Mononuclear cell (primary cell): ENCODE measurements around the gene FAM168A. TPM values are rescaled to one million over a fixed set of nuclear protein-coding genes. Genes with fewer than 3 reads are reported as not detected.
A peak's percentile ranks its signal among the peaks of the same experiment; 100 is the strongest.

ENCODE experiments used
- H3K27me3 ChIP-seq: 2 replicates; pipeline ENCODE4 v1.6.0; 2011; ENCODE audit warnings: low read length, control low read depth; ENCODE audit not compliant: insufficient read depth
- H3K4me1 ChIP-seq: 2 replicates; pipeline ENCODE4 v1.5.1; 2011; ENCODE audit warnings: mild to moderate bottlenecking, low read length, control low read depth; ENCODE audit not compliant: insufficient read depth
- H3K4me3 ChIP-seq: 2 replicates; pipeline ENCODE4 v1.5.1; 2011; ENCODE audit warnings: mild to moderate bottlenecking, low read length, moderate library complexity
- H3K9me3 ChIP-seq: 2 replicates; pipeline ENCODE4 v1.5.1; 2011; ENCODE audit warnings: low read depth, mild to moderate bottlenecking, control low read depth, low read length
- total RNA-seq: library from RNA; depleted of rRNA; stranded (reverse); fragments of >200 nt; gene quantifications from one replicate; pipeline ENCODE4 v1.2.3, GENCODE V29; 2012

FAM168A gene, protein sequence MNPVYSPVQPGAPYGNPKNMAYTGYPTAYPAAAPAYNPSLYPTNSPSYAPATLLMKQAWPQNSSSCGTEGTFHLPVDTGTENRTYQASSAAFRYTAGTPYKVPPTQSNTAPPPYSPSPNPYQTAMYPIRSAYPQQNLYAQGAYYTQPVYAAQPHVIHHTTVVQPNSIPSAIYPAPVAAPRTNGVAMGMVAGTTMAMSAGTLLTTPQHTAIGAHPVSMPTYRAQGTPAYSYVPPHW
- total RNA-seq: 13.2 TPM

- Histone ChIP-seq H3K9me3 (no peaks in the 10 kb centered on the region), H3K4me1 (peaks cover 19% of the 10 kb centered on the region), H3K27me3 (no peaks in the 10 kb centered on the region), H3K4me3 (peak within 1 kb of the TSS; percentile 86)
Observed at GRCh38 chr11:73597956-73598718, at the start of gene FAM168A. Gene FAM168A (minus strand): TSS chr11:73598112. CDS start chr11:73468474, 129,638 bp downstream.

- Histone ChIP-seq H3K9me3 (no peaks in the 10 kb centered on the region), H3K27me3 (no peaks in the 10 kb centered on the region), H3K4me3 (peak overlapping the region; percentile 17), H3K4me1 (peaks cover 22% of the 10 kb centered on the region)
Observed at GRCh38 chr11:73647459-73648100, 49.7 kb upstream of the FAM168A start.

DNA sequence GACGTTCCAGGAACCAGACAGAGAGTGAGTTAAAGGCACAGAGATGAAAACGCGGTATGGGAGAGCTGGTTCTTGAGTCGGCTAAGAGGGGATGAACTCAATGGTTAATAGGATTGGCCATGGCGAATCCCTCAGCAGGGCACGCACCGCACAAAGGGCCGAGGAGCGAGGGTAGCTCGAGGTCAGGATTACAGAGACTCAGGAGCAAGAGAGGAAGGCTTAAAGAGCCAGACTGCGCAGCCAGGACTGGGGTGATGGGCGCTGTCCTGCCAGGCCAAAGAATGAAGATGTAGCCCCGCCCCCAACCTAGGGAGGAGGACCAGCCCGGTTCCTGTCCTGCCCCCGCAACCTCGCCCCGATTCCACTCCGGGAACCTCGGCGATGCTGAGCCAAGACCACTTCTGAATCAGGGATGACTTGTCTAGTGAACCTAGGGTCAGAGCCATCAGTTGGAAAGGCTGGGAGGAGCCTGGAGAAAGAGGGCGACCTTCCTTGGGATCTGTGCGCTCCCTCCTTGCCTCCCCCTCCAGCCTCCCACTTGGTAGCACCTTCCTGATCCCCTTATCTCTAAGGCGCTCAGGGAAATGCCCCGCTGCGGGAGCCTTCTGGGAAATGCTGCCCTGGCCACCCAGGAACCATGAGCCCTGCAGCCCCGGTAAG is 48.2 kb upstream of the FAM168A start, which contains the start of gene PLEKHB1:
TSS of gene PLEKHB1 (plus strand) at position 610 of the 660 bp plus-strand sequence. CDS start at position 638, 28 bp downstream.
- Histone ChIP-seq H3K4me1 (peaks cover 22% of the 10 kb centered on the region), H3K27me3 (no peaks in the 10 kb centered on the region), H3K4me3 (no peak within 1 kb of the TSS), H3K9me3 (no peaks in the 10 kb centered on the region)

DNA sequence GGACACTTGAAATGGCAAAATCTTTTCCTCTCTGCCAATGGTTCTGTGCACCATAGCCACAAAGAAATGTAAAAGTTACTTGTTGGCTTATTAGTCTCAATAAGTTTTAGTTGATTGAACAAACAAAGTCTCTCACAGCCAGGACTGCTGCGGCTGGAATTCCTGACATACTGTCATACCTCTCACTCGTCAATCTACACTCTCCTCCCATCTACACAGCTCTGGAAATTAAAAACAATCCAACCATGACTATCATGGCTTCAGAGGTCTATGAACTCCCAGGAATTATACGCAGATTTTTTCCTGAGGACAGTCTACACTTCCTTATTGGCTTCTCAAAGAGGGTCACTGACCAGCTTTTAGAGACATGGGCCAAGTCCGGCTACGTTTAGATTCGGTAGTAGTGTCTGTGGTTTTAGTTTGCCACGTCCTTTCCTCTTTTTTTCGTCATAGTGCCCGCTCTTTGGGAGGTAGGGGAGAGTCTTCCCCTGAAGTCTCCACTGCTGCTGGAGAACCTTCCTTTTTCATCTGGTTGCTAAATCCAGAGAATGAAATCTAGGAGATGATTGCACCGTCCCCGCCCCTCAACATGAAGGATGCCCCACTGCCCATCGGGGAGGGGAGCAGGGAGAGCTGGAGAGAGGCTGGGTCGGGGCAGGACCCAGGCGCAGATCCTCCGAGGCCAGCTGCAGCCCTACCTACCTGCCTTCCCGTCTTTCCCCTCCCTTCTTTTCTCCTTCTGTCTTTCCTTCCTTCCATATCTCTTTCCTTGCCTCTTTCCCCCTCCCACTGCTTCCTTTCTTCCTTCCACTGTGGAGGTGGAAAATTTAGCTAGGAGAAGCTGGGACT is 47.4 kb upstream of the FAM168A start:
- Histone ChIP-seq H3K4me3 (no peak overlapping the region), H3K27me3 (no peaks in the 10 kb centered on the region), H3K4me1 (peaks cover 22% of the 10 kb centered on the region), H3K9me3 (no peaks in the 10 kb centered on the region)

DNA sequence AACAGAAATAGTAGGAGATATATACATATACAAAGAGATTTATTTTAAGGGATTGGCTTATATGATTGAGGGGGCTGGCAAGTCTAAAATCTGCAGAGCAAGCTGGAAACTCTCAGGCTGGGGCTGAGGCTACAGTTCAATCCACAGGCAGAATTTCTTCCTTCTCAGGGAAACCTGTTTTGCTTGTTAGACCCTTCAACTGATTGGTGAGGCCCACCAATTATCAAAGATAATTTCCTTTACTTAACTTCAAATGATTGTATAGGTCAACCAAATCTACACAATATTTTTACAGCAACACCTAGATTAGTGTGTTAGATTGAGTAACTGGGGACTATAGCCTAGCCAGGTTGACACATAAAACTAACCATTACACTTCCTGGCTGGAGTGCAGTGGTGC is 43.8 kb upstream of the FAM168A start:
- Histone ChIP-seq H3K4me1 (peaks cover 10% of the 10 kb centered on the region), H3K27me3 (no peaks in the 10 kb centered on the region), H3K9me3 (no peaks in the 10 kb centered on the region), H3K4me3 (no peak overlapping the region)

DNA sequence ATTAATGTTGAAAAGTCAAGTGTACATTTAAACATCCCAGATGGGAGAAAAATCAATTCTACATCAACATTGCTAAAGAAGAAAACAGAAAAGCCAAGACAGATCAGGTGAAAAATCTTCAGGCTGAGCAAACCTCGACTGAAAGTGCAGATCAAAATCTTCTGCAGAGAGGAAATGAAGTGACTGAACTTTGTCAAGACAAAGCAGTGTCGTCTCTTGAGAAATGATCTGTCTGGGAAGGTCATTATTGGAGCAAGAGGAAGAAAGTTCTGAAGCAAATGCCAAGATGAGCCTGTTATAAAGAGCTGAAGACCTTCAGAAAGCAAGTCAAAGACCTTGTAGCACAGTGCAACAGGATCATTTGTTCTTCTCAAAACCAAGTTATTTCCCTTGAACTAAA is 42.7 kb upstream of the FAM168A start:
- Histone ChIP-seq H3K4me1 (peaks cover 6% of the 10 kb centered on the region), H3K27me3 (no peaks in the 10 kb centered on the region), H3K4me3 (no peak overlapping the region), H3K9me3 (no peaks in the 10 kb centered on the region)

DNA sequence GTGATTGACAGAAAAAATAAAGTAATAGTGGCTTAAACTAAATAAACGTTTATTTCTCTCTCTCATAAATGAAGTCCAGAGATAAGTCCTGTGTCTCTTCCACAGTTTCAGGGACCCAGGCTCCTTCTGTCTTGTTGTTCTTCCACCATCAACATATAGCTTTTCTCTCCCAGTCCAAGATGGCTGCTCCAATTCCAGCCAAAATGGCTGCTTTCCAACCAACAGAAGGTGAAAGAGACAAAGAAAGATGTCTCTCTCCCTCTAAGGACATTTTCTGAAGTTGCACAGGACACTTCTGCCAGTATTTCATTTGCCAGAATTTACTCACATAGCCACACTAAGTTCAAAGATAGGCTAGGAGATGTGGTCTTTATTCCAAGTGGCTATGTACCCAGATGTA is 39.1 kb upstream of the FAM168A start:
- Histone ChIP-seq H3K27me3 (no peaks in the 10 kb centered on the region), H3K9me3 (no peaks in the 10 kb centered on the region), H3K4me1 (no peaks in the 10 kb centered on the region), H3K4me3 (no peak overlapping the region)

GRCh38 chr11:73636249-73636648 is 38.3 kb upstream of the FAM168A start:
- H3K4me1 ChIP-seq: no peaks in the 10 kb centered on the region
- no peaks in the 10 kb centered on the region for H3K27me3 ChIP-seq
- no peak overlapping the region for H3K4me3 ChIP-seq
- H3K9me3 ChIP-seq: no peaks in the 10 kb centered on the region

DNA sequence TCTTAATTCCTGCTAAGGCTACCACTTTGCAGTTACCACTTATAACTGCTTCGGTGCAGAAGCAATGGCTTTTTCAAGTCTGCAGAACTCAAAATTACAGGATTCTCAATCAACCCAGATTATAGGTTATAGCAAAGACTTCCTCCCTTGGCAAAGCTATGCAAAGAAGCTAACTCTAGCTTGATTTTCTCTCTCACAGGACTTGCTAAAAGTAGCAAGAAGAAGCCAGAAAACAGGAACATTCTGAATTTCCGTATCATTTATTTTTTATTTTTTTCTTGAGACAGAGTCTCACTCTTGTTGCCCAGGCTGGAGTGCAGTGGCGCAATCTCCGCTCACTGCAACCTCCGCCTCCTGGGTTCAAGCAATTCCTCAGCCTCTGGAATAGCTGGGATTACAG is 37.8 kb upstream of the FAM168A start:
- no peak overlapping the region for H3K4me3 ChIP-seq
- no peaks in the 10 kb centered on the region for H3K9me3 ChIP-seq
- no peaks in the 10 kb centered on the region for H3K4me1 ChIP-seq
- no peaks in the 10 kb centered on the region for H3K27me3 ChIP-seq

DNA sequence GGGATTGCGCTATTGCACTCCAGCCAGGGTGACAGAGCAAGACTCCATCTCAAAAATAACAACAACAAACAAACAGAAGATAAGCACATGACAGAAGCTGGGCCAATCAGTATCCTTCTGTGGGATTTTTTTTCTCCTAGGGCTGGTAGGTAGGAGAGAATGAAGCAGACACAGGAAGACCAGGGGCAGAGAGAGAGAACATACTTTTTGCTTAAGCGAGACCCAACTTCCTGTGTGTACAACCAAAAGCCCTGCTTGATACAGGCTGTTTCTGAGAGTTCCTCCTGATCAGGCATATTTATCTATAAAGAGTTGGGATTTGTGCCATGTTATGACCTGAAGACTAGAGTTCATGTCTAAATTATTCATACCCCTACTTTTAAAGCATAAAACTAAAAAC is 36.1 kb upstream of the FAM168A start:
- H3K9me3 ChIP-seq: no peaks in the 10 kb centered on the region
- no peak overlapping the region for H3K4me3 ChIP-seq
- H3K27me3 ChIP-seq: no peaks in the 10 kb centered on the region
- H3K4me1 ChIP-seq: no peaks in the 10 kb centered on the region

GRCh38 chr11:73632996-73633395 is 35.1 kb upstream of the FAM168A start:
- H3K4me3 ChIP-seq: no peak overlapping the region
- H3K9me3 ChIP-seq: no peaks in the 10 kb centered on the region
- H3K4me1 ChIP-seq: no peaks in the 10 kb centered on the region
- no peaks in the 10 kb centered on the region for H3K27me3 ChIP-seq

- no peaks in the 10 kb centered on the region for H3K27me3 ChIP-seq
- H3K4me3 ChIP-seq: no peak overlapping the region
- no peaks in the 10 kb centered on the region for H3K9me3 ChIP-seq
- peaks cover 11% of the 10 kb centered on the region for H3K4me1 ChIP-seq
Observed at GRCh38 chr11:73629907-73630306, 32.0 kb upstream of the FAM168A start.

GRCh38 chr11:73625696-73626318 is 27.9 kb upstream of the FAM168A start:
- Histone ChIP-seq H3K9me3 (no peaks in the 10 kb centered on the region), H3K4me1 (peaks cover 40% of the 10 kb centered on the region), H3K27me3 (no peaks in the 10 kb centered on the region), H3K4me3 (no peak overlapping the region)

DNA sequence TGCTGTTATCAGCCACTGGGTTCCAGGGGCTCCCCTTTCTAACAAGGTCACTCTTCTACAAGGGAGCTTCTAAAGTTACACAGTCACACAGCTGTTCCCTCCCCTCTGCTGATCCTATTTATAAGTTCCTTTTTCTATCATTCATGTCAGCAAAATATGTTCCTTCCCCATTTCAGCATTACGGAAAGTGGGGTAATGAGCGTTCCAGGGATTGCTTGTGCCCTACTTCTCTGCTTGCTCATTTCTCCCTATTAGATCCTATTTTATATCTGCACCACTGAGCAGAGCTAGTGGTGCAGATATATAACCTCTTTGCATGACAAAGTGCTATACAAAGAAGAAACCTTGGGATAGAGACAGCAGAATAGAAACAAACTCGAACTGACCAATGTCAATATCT is 25.8 kb upstream of the FAM168A start:
- H3K4me3 ChIP-seq: no peak overlapping the region
- H3K27me3 ChIP-seq: no peaks in the 10 kb centered on the region
- H3K9me3 ChIP-seq: no peaks in the 10 kb centered on the region
- H3K4me1 ChIP-seq: peaks cover 42% of the 10 kb centered on the region
